OCI-LY3 (cell line): Measurements from ENCODE around the gene CCDC117.

ENCODE experiments used
- CTCF ChIP-seq: fragments of 200-600, 300-600 bp; sonication (generic); IDR thresholded peaks from 2 replicates; pipeline ENCODE4 v1.5.1; 2014; ENCODE audit warnings: antibody characterized with exemption, low read length, low read depth
- EZH2phosphoT487 ChIP-seq: fragments of 200-600 bp; shearing (Covaris generic); IDR thresholded peaks from 2 replicates; pipeline ENCODE4 v1.6.1; 2018; ENCODE audit warnings: antibody characterized with exemption, mixed run types, low read depth

- TF ChIP-seq CTCF (no peak), EZH2phosphoT487 (no peak)
Observed at GRCh38 chr22:28741200-28741784, 31.2 kb upstream of the CCDC117 start.
